NCI-H345 treated with DMSO at 0.1 percent for 48 hours (cell line): ENCODE data around the gene PCIF1.
"Not testable (repeated sequence)": the region's sequence is repeated elsewhere in the genome, so short reads cannot be mapped to it uniquely, and the experiment has no call there.

Experiments used
- DNase-seq: peaks from one replicate; lab custom pipeline; 2025; ENCODE audit not compliant: unreplicated experiment; lab: John Stamatoyannopoulos, UW

The PCIF1 gene

DNA sequence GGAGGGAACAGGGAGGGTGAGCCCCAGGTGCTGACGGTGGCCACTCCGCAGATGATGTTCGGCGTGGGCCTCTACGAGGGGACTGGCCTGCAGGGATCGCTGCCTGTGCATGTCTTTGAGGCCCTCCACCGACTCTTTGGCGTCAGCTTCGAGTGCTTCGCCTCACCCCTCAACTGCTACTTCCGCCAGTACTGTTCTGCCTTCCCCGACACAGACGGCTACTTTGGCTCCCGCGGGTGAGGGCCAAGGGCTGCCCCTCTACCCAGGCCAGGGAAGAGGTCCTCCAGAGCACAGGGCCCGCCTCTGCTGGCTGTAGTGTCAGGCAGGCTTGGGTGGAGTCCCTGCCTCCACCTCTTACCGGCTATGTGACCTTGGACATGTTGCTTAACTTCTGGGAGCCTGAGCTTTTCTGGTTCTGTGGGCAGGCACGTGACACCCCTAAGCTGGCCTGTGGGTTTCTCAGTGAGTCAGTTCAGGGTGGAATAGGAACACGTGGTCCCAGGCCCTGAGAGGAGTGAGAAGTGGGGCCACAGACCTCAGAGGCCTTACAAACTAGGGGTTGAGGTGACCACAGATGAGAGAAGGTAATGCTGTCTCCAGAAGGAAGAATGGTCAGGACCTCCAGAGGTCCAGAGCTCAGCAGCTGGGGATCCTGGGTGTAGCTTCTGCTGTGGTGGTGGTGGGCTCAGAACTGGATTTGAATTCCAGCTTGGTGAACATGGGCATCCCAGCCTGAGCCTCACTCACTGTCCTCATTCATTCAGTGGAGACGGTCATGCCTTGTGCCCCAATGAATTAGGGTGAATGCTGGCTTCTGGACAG, 11.9 kb downstream of the PCIF1 start:
- DNase-seq, result no peak

GRCh38 chr20:45947110-45947866, 12.8 kb downstream of the PCIF1 start:
- no peak for DNase-seq

- DNase-seq, result no peak
These were observed 13.8 kb downstream of the PCIF1 start for GRCh38 chr20:45948261-45948733.

DNA sequence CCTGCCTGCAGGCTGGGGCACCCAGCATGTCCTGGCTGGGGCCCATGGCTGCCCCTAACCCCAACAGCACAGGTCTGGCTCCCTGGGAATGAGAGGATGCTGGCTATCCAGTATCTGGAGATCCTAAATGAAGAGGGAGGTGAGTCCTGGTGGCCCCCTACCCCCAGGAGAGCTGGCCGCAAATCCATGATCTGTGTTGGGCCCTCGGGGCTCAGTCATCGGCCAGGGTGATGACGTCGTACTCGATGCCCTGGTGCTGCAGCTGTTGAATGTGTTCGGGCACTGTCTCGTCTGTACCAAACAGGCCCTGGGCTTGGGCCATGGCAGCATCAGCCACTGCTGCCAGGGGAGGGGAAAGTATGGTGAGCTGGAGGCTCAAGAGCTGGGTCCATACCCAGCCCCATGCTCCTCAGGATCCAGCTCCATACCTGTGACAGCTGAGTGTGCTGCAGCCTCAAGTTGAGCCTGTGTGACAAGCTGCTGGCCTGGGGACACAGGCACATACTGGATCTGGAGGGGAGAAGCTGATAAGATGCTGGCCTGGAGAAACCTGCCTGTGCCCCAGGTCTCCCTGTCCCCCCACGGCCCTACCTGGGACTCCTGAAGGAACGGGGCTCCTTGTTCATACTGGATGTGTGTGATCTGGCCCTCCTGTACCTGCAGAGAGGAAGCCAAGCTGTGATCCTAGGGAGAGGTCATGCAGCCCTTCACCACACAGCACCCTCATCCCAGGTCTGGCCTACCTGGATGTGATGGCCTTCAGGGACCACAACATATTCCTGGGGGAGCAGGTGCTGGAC, 14.5 kb downstream of the PCIF1 start:
- DNase-seq, result no peak

GRCh38 chr20:45949542-45950329, 15.3 kb downstream of the PCIF1 start:
- DNase-seq, result no peak

DNA sequence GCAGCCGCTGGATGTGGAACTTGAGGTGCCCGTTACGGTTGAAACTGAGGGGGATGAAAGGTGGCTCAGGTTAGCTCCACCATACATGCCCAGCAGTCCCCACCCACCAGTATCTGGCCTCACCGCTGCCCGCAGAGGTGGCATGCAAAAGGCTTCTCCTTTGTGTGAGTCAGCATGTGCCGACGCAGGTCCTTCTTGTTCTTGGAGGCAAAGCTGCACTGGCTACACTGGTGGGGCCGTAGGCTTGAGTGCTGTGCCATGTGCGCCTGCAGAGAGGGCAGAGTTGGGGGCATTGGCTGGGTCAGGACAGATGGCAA, 15.8 kb downstream of the PCIF1 start:
- DNase-seq, result no peak

DNA sequence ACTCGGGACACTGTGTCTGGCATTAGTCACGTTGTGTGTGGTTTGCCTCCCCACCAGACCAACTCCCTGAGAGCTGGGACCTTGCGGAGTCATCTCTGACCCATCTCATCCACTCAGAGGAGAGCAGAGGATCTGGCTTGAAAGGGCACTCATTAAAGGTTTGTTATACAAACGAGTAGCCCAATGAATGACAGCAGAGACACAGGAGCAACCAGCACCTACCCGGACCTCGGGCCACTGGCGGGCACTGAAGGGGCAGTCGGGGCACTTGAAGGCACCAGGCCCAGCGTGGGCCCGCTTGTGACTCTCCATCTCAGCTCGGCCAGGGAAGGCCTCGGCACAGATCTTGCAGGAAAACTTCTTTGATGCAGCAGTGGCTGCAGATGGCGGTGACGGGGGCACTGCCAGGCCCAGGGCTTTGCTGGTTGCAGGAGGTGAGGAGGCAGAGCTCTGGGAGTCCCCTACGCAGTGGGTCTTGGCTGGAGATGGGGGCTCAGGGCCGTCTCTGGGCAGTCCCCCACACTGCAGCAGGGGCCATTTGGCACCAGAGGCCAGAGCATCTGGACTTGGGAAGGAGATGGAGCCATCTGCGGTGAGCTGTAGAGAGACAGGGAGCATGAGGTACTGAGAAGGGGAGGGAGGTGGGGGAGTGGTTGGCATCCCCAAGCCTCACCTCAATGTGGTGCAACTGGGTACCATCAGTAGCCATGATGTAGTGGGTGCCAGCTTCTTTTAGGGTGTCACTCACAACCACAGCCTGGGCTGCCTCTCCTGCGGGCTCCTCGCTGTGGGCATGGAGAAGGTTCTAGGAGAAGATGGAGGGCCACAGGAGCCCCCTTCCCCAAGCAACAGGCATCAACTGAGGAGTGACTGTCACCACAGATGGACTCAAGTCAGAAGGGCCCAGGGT, 17.7 kb downstream of the PCIF1 start:
- no peak for DNase-seq

DNA sequence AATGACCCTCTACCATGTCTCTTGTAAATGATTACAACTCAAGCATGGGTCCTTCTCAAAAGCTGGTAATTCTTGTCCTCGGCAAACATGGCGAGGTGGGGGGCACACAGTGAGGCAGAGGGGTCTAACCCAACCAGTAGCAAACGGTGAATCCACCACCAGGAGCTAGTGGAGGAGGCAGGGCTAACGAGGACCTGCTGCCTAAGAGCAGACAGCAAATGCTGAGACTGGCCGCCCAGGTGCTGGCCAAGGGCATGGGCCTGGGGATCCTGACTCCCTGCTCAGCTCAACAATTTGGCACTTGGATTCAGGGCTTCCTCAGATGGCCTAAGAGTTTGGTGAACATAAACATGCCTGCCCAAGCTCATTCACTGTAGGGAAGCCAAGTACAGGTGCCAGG, 18.4 kb downstream of the PCIF1 start:
- no peak for DNase-seq

DNA sequence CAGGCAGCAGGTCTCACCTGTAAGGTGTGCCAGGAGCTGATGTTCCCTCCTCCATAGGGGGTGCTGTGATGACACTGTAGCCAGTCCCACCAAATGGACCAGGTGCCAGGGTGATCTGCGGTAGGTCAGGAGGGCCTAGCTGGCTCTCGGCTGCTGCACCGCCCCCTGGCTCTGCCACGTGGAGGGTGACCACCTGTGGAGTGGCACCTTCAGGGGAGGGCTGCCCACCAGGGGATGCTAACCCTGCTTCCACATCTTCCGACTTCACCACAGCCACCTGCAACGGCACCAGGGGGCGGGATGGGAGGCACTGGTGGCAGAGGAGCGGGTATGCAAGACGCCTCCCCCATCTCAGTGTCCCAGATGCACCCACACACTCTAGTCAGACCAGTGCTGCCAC, 19.2 kb downstream of the PCIF1 start:
- DNase-seq, result no peak

- not testable (repeated sequence) for DNase-seq
These were observed 21.8 kb downstream of the PCIF1 start for GRCh38 chr20:45956326-45956725.

DNA sequence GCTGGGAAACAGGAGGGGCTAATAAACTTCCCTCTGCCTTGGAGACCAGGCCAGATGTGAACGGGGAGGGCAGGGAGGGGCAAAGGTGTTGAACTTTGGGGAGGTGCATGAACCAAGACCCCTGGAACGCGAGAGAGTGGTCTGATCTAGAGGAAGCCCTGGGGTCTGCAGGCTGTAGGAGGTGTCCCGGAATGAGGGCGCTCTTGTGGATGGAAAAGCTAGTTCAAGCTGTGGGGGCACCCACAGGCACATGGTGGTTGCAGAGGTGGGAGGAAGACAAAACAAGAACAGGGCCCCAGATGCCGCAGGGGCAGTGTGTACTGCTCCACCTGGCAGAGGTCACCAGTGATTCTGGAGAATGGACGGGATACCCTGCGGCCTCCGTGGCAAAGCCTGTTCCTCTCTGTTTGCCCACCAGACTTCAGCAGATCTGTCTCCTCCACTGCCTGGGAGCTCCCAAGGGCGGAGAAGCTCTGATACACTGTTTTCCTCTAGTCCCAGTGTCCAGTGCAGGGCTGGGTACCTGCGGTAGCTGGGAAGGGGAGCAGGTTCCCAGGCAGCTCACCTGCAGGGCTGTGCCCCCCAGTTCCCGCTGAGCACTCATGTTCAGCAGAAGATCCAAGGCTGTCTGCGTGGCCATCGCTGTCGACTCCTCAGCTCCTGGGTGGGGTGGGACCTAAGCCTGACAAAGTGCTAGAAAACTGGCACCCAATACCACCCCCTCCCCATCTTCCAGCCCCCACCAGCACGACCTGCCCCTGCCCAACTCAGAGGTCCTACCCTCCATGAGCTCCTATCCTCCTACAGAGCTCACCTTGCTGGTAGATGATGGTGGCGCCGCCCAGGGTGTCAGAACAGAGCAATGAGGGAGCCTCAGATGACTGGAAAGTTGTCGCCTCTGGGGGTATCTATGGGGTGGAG, 22.8 kb downstream of the PCIF1 start:
- DNase-seq, result no peak

DNA sequence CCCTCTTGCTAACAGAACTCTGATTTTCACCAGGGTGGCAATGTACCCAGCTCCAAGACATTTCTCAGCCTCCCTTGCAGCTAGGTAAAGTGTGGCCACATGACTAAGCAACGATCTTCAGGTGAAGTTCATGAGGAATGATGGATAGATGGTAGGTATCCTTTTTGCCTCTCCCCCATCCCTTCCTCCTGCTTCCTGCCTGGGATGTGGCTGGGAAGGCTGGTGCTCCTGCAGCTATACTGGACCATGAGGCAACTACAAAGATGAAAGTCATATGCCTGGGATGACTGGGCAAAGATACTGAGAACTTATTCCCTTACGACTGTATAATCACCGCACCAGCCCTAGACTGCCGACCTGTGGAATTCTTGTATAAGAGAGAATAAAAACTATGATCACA, 24.1 kb downstream of the PCIF1 start:
- DNase-seq, result no peak

DNA sequence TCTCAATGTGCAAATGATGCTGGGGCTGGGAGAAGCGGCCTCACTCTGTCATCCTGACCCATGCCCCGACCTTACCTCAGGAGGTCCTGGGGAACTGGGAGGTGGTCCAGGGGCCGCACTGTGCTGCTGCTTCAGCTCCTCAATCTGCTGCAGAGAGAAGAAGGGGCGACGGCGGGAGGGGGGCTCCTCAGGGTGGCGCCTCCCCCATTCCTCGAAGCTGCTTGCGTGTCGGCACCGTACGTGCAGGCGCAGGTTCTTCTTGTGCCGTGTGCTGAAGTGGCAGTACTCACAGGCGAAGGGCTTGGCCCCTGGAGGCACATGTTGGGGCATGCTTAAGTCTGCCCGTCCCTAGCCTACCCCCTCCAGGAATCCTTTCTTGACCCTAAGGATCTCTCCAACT, 24.6 kb downstream of the PCIF1 start:
- DNase-seq, result no peak

DNA sequence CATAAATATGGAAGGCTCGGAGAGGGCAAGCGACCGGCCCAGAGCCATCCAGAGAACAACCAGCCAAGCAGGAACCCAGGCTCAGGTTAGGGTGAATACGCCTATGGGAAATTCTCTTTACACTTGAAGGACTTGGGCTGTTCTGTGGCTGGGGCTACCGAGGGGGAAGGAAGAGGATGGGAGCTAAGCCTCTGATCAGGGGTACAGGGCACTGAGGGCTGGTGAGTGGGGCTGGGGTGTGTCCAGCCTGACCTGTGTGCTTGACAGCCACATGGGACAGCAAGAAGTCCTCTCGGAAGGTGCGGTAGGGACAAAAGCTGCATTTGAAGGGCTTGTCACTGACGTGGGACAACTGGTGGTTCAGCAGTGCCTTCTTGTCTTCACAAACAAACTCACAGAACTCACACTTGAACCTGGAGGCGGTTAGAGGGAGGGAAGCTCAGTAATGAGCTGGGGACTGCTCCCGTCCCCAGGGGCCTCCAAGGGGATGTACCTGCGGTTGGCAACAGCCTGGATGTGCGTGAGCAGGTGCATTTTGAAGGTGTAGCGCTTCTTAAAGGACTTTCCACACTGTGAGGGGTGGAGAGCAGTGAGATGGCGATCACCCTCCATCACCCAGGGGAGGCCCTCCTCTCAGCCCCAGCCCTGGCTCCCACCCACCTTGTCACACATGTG, 25.6 kb downstream of the PCIF1 start:
- no peak for DNase-seq

DNA sequence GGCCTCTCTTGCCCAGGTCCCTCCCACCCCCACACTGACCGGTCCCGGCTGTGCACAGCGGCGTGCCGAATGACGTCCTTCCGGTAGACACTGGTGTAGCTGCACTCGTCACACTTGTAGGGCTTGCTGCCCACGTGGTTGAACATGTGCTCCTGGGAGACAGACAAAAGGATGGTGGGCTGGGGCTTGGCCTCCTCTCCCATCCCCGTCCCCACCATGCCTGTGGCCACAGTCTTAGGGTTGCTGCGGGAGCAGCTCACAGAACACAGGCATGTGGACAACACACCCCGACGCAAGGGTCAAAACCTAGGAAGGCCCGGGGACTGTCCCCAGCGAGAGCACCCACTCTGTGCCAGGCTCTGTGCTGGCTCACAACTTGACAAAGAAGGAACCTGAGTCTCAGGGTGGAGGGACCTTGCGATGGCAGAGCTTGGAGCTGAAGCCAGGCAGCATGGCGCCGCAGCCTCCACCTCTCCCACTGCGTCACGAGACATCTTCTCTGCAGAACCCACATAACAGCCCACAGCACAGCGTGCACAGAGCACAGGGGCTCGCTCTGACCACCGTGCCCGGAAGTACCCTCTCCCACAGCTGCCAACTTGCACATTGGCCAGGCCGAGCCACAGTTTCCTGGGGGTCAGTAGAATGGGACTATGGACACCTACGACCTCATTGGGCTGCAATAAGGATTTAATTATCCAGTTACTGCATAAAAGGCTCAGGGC, 27.7 kb downstream of the PCIF1 start:
- no peak for DNase-seq

DNA sequence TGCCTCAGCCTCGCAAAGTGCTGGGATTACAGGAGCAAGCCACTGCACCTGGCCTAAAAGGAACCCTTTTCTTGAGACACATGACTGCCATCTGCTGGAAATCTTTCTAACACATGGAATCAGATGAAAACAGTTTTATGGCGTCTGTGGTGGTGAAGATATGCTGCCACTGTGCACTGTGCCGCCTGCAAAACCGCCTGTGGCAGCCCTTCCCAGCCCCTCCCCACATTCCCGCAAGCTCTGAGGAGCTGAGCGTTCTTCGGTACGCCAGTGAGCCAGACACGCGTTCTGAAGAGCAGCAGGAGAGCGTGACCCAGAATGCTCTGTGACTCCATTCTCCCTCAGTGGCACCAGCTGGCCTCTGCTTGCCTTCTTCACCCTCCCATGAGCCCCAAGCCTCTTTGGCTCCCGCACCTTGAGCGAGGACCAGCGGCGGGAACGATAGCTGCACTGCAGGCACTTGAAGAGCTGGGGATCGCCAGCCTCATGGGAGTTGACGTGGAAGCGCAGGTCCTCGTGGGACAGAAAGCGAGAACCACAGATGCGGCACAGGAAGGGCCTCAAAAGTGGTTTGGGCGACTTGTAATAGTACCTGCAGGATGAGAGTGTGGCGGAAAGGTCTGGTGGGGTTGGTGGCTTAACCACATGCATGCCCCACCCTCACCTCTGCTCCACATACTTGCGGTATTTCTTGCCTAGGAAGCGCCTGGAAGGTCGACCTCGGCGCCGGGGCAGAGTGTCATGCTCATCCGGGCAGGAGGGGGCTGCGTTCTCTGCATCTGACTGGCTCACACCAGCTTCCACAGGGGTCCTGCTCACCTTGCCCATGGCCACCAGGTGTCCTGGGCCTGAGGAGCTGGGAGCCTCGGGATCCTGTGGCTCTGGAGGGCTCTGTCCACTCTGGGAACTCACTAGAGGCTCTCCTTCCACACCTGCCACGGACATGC, 28.8 kb downstream of the PCIF1 start:
- DNase-seq, result peak; percentile 19
